Activated T-cell treated with anti-CD3 and anti-CD28 coated beads, Interleukin-2, amount 50 U/mL, for 72 hours (primary cell): ENCODE results near the gene ARHGEF40. TPM values are rescaled to one million over a fixed set of nuclear protein-coding genes. Genes with fewer than 3 reads are reported as not detected.

Source experiments
- ATAC-seq, 2 donors: fragments of 150-1000 bp; cut with Tn5 transposase; replicated peaks in 1 of 2; 2 replicates each; pipeline ENCODE4 v1.10.0; 2021; ENCODE audit warnings: moderate library complexity in 2 of 2, mild to moderate bottlenecking in 1 of 2
- DNase-seq, 2 donors: peaks; one replicate each; pipeline ENCODE4 v3.0.0; 2021 to 2022; ENCODE audit warnings: mixed read lengths in 1 of 2
- H3K27ac Mint-ChIP-seq: one replicate; pipeline ENCODE4 v1.8.0; 2022; ENCODE audit warnings: mild to moderate bottlenecking, moderate library complexity, mixed read lengths
- H3K27me3 Mint-ChIP-seq: one replicate; pipeline ENCODE4 v1.8.0; 2022; ENCODE audit warnings: low read depth, mixed read lengths
- H3K36me3 Mint-ChIP-seq, 2 donors: one replicate each; pipeline ENCODE4 v1.8.0; 2022; ENCODE audit warnings: mixed read lengths in 2 of 2, mild to moderate bottlenecking in 1 of 2; ENCODE audit not compliant: insufficient read depth in 2 of 2
- H3K4me1 Mint-ChIP-seq: one replicate; pipeline ENCODE4 v1.8.0; 2022; ENCODE audit warnings: low read depth, mixed read lengths
- H3K4me3 Mint-ChIP-seq, 2 donors: one replicate each; pipeline ENCODE4 v1.8.0; 2022; ENCODE audit warnings: mild to moderate bottlenecking in 2 of 2, mixed read lengths in 2 of 2, moderate library complexity in 2 of 2
- H3K9me3 Mint-ChIP-seq, 2 donors: one replicate each; pipeline ENCODE4 v1.8.0; 2022; ENCODE audit warnings: mixed read lengths in 2 of 2
- total RNA-seq, 2 donors: library from RNA; stranded (reverse); gene quantifications; one replicate each; pipeline ENCODE4 v1.2.3, GENCODE V29; 2022

Gene ARHGEF40
- total RNA-seq, 2 donors from 2014 or later = 0.26 to 0.37 TPM

- Mint-ChIP-seq H3K9me3 (no peaks in the 10 kb centered on the region), H3K27me3 (peaks cover 18% of the 10 kb centered on the region), H3K4me1 (peaks cover 10% of the 10 kb centered on the region), H3K4me3 (no peak overlapping the region), H3K27ac (no peak overlapping the region), H3K36me3 (no peaks in the 10 kb centered on the region)
- DNase-seq (no peak), ATAC-seq (no peak)
Measured at GRCh38 chr14:21118933-21119332, 48.8 kb downstream of the ARHGEF40 start.

- ATAC-seq = no peak
- H3K9me3 Mint-ChIP-seq = no peaks in the 10 kb centered on the region
- H3K4me3 Mint-ChIP-seq = no peak overlapping the region
- no peak overlapping the region for H3K27ac Mint-ChIP-seq
- H3K4me1 Mint-ChIP-seq = peaks cover 10% of the 10 kb centered on the region
- no peak for DNase-seq
- peaks cover 22% of the 10 kb centered on the region for H3K27me3 Mint-ChIP-seq
- peaks cover 0 to 2% of the 10 kb centered on the region in 2 donors for H3K36me3 Mint-ChIP-seq
Measured at GRCh38 chr14:21120686-21121085, 50.6 kb downstream of the ARHGEF40 start.

- Mint-ChIP-seq H3K27me3 (peaks cover 22% of the 10 kb centered on the region), H3K27ac (no peak overlapping the region), H3K9me3 (no peaks in the 10 kb centered on the region), H3K4me3 (peak overlapping the region in 1 of 2 donors; percentile 43), H3K36me3 (peaks cover 0 to 2% of the 10 kb centered on the region in 2 donors), H3K4me1 (peaks cover 10% of the 10 kb centered on the region)
- ATAC-seq = peak; percentile 40 to 72
- no peak for DNase-seq
Measured at GRCh38 chr14:21121122-21121521, 51.0 kb downstream of the ARHGEF40 start.

- no peak for DNase-seq
- Mint-ChIP-seq H3K4me3 (no peak overlapping the region), H3K36me3 (peaks cover 0 to 2% of the 10 kb centered on the region in 2 donors), H3K9me3 (no peaks in the 10 kb centered on the region), H3K27me3 (peaks cover 22% of the 10 kb centered on the region), H3K27ac (no peak overlapping the region), H3K4me1 (peaks cover 10% of the 10 kb centered on the region)
- no peak for ATAC-seq
Measured at GRCh38 chr14:21123429-21123828, 53.3 kb downstream of the ARHGEF40 start.

GRCh38 chr14:21133901-21134300 is 63.8 kb downstream of the ARHGEF40 start:
- ATAC-seq = no peak
- Mint-ChIP-seq H3K27me3 (no peaks in the 10 kb centered on the region), H3K36me3 (no peaks in the 10 kb centered on the region), H3K9me3 (no peaks in the 10 kb centered on the region), H3K27ac (no peak overlapping the region), H3K4me1 (no peaks in the 10 kb centered on the region), H3K4me3 (no peak overlapping the region)
- DNase-seq = no peak

- Mint-ChIP-seq H3K27ac (no peak overlapping the region), H3K4me1 (no peaks in the 10 kb centered on the region), H3K27me3 (no peaks in the 10 kb centered on the region), H3K4me3 (no peak overlapping the region), H3K9me3 (no peaks in the 10 kb centered on the region), H3K36me3 (no peaks in the 10 kb centered on the region)
- ATAC-seq = no peak
- no peak for DNase-seq
Measured at GRCh38 chr14:21136024-21136423, 65.9 kb downstream of the ARHGEF40 start.

Other genes starting within 250 kb of the ARHGEF40 start
- gene RNASE3, start 178.9 kb upstream of the ARHGEF40 start, total RNA-seq = not detected
- not detected for gene RNASE2, start 114.8 kb upstream of the ARHGEF40 start, total RNA-seq
- 10 to 100 TPM; 91.2 to 94.9 TPM for gene METTL17, start 80.3 kb upstream of the ARHGEF40 start, total RNA-seq
- under 1 TPM; 0.58 to 0.96 TPM for gene SLC39A2, start 71.0 kb upstream of the ARHGEF40 start, total RNA-seq
- gene NDRG2, start 45.2 kb upstream of the ARHGEF40 start, total RNA-seq = 1 to 10 TPM; 4.0 to 6.3 TPM
- gene TPPP2, start 40.1 kb upstream of the ARHGEF40 start, total RNA-seq = not detected
- gene RNASE13, start 35.5 kb upstream of the ARHGEF40 start, total RNA-seq = not detected
- gene RNASE7, start 27.9 kb upstream of the ARHGEF40 start, total RNA-seq = not detected
- not detected for gene RNASE8, start 12.5 kb upstream of the ARHGEF40 start, total RNA-seq
- gene ZNF219, start 28.4 kb downstream of the ARHGEF40 start, total RNA-seq = 10 to 100 TPM; 11.2 to 12.4 TPM
- under 1 TPM in 1 of 2 donors, not detected in 1; 0.35 TPM for gene TMEM253, start 30.8 kb downstream of the ARHGEF40 start, total RNA-seq
- not detected for gene OR5AU1, start 85.8 kb downstream of the ARHGEF40 start, total RNA-seq
- gene HNRNPC, start 199.1 kb downstream of the ARHGEF40 start, total RNA-seq = 1,000 to 10,000 TPM; 1,220 to 1,492 TPM
- not detected for gene RPGRIP1, start 209.8 kb downstream of the ARHGEF40 start, total RNA-seq